Fibroblast of lung (primary cell): Measurements from ENCODE around the gene TCP11L2. TPM values are rescaled to one million over a fixed set of nuclear protein-coding genes. Genes with fewer than 3 reads are reported as not detected.

Experiments used
- DNase-seq, 2 donors: peaks; one replicate each; pipeline versions ENCODE4 v3.0.0 to v3.0.0-alpha.2; 2010; ENCODE audit warnings: low read depth in 2 of 2
- H2AFZ ChIP-seq: 2 replicates; pipeline ENCODE4 v1.5.1; 2012; ENCODE audit warnings: low read length, control low read depth, inconsistent platforms
- H3K27ac ChIP-seq: 2 replicates; pipeline ENCODE4 v1.5.1; 2011; ENCODE audit warnings: low read length, control low read depth; ENCODE audit not compliant: insufficient read depth
- H3K27me3 ChIP-seq: 2 replicates; pipeline ENCODE4 v1.5.1; 2011; ENCODE audit warnings: mild to moderate bottlenecking, low read length; ENCODE audit not compliant: control insufficient read depth, insufficient read depth
- H3K36me3 ChIP-seq: 2 replicates; pipeline ENCODE4 v1.5.1; 2011; ENCODE audit warnings: low read length; ENCODE audit not compliant: control insufficient read depth, insufficient read depth
- H3K4me1 ChIP-seq: 2 replicates; pipeline ENCODE4 v1.5.1; 2011; ENCODE audit warnings: low read length; ENCODE audit not compliant: control insufficient read depth, insufficient read depth; ENCODE audit errors: extremely low read depth
- H3K4me2 ChIP-seq: 2 replicates; pipeline ENCODE4 v1.5.1; 2011; ENCODE audit warnings: low read length, control low read depth; ENCODE audit not compliant: insufficient read depth; ENCODE audit errors: extremely low read depth
- H3K4me3 ChIP-seq, 4 experiments: fragments of 200-600 bp in 1 of 4; sonication (generic) in 1 of 4; replicated peaks in 1 of 4; 2 replicates each; pipeline ENCODE4 v1.5.1; 2011 to 2016; ENCODE audit warnings: low read length in 4 of 4, low read depth in 3 of 4, mild to moderate bottlenecking in 3 of 4, control low read depth in 2 of 4, inconsistent platforms in 1 of 4, mixed read lengths in 1 of 4; ENCODE audit not compliant: insufficient read depth in 1 of 4; ENCODE audit errors: control extremely low read depth in 1 of 4
- H3K79me2 ChIP-seq: 2 replicates; pipeline ENCODE4 v1.5.1; 2012; ENCODE audit warnings: mild to moderate bottlenecking, low read length, inconsistent platforms; ENCODE audit not compliant: control insufficient read depth, insufficient read depth
- H3K9ac ChIP-seq: 2 replicates; pipeline ENCODE4 v1.5.1; 2011; ENCODE audit warnings: mild to moderate bottlenecking, low read length, control low read depth; ENCODE audit not compliant: insufficient read depth
- H3K9me3 ChIP-seq: 2 replicates; pipeline ENCODE4 v1.5.1; 2012; ENCODE audit warnings: low read depth, low read length; ENCODE audit not compliant: control insufficient read depth, insufficient read depth
- H4K20me1 ChIP-seq: 2 replicates; pipeline ENCODE4 v1.5.1; 2011; ENCODE audit warnings: low read length; ENCODE audit not compliant: control insufficient read depth, insufficient read depth; ENCODE audit errors: extremely low read depth
- CTCF ChIP-seq, 2 donors: IDR thresholded peaks in 1 of 2; conservative IDR thresholded peaks in 1 of 2; 1 replicate in 1 of 2; 2 replicates in 1 of 2; pipeline ENCODE4 v1.5.1; 2011 to 2012; ENCODE audit warnings: low read length in 2 of 2, control low read depth in 1 of 2, inconsistent platforms in 1 of 2, low read depth in 1 of 2, mild to moderate bottlenecking in 1 of 2
- EZH2 ChIP-seq: IDR thresholded peaks from 2 replicates; pipeline ENCODE4 v1.5.1; 2012; ENCODE audit warnings: low read length, control low read depth, mild to moderate bottlenecking; ENCODE audit errors: missing control alignments
- polyA plus RNA-seq, 2 donors: library from polyadenylated mRNA; depleted of rRNA in 1 of 2; stranded (reverse) in 1 of 2; unstranded in 1 of 2; fragments of >200 nt; gene quantifications; 2 replicates each; pipeline ENCODE4 v1.2.1, GENCODE V29; 2011 to 2012; ENCODE audit warnings: missing spikeins in 1 of 2
- total RNA-seq: library from RNA; depleted of rRNA; stranded (reverse); fragments of >200 nt; gene quantifications from 2 replicates; pipeline ENCODE4 v1.2.1, GENCODE V29; 2014

The TCP11L2 gene
- total and polyA plus RNA-seq, 2 donors (not counting 1 experiment from before 2014, with no cell fraction given), result 23.6 to 82.6 TPM

- no peak overlapping the region for H3K4me2 ChIP-seq
- DNase-seq, result no peak
- H3K4me1 ChIP-seq, result no peaks in the 10 kb centered on the region
- H2AFZ ChIP-seq, result no peak overlapping the region
- H3K36me3 ChIP-seq, result peaks cover 3% of the 10 kb centered on the region
- no peaks in the 10 kb centered on the region for H4K20me1 ChIP-seq
- H3K4me3 ChIP-seq, result no peak overlapping the region
- no peaks in the 10 kb centered on the region for H3K27me3 ChIP-seq
- no peaks in the 10 kb centered on the region for H3K9me3 ChIP-seq
- no peak overlapping the region for H3K9ac ChIP-seq
- TF ChIP-seq CTCF (conservative IDR thresholded peaks at IDR 0.05 in 1 of 2, IDR thresholded peaks at IDR 0.05 in 1 of 2; ENCODE audit: low read depth in 1 of 2, low read length in 2 of 2), result no peak
- TF ChIP-seq EZH2, result no peak
- no peak overlapping the region for H3K27ac ChIP-seq
- H3K79me2 ChIP-seq, result no peaks in the 10 kb centered on the region
Observed at GRCh38 chr12:106387848-106388377, 85.4 kb downstream of the TCP11L2 start.

GRCh38 chr12:106389151-106389550 lies 86.6 kb downstream of the TCP11L2 start:
- Histone ChIP-seq H3K4me2 (no peak overlapping the region), H3K4me3 (no peak overlapping the region), H3K79me2 (no peaks in the 10 kb centered on the region), H3K27ac (no peak overlapping the region), H4K20me1 (no peaks in the 10 kb centered on the region), H3K4me1 (no peaks in the 10 kb centered on the region), H3K27me3 (no peaks in the 10 kb centered on the region), H2AFZ (no peak overlapping the region), H3K9ac (no peak overlapping the region), H3K9me3 (no peaks in the 10 kb centered on the region), H3K36me3 (peaks cover 5% of the 10 kb centered on the region)
- DNase-seq, result no peak
- no peak for TF ChIP-seq CTCF (conservative IDR thresholded peaks at IDR 0.05 in 1 of 2, IDR thresholded peaks at IDR 0.05 in 1 of 2; ENCODE audit: low read depth in 1 of 2, low read length in 2 of 2)
- no peak for TF ChIP-seq EZH2

GRCh38 chr12:106392759-106393158 lies 90.2 kb downstream of the TCP11L2 start:
- no peak for TF ChIP-seq CTCF (conservative IDR thresholded peaks at IDR 0.05 in 1 of 2, IDR thresholded peaks at IDR 0.05 in 1 of 2; ENCODE audit: low read depth in 1 of 2, low read length in 2 of 2)
- TF ChIP-seq EZH2, result no peak
- H3K9me3 ChIP-seq, result no peaks in the 10 kb centered on the region
- H3K4me3 ChIP-seq, result no peak overlapping the region
- H2AFZ ChIP-seq, result no peak overlapping the region
- no peaks in the 10 kb centered on the region for H3K79me2 ChIP-seq
- no peak for DNase-seq
- H3K4me1 ChIP-seq, result no peaks in the 10 kb centered on the region
- no peaks in the 10 kb centered on the region for H4K20me1 ChIP-seq
- peaks cover 5% of the 10 kb centered on the region for H3K36me3 ChIP-seq
- H3K9ac ChIP-seq, result no peak overlapping the region
- no peak overlapping the region for H3K4me2 ChIP-seq
- no peak overlapping the region for H3K27ac ChIP-seq
- no peaks in the 10 kb centered on the region for H3K27me3 ChIP-seq

Other genes starting within 250 kb of the TCP11L2 start
- 4.6 and 5.1 TPM in 2 replicates for gene NUAK1, start 163.8 kb upstream of the TCP11L2 start, total RNA-seq
- gene NUAK1, start 163.8 kb upstream of the TCP11L2 start, polyA plus RNA-seq, result 4.6 and 20.7 TPM in 2 replicates
- gene CKAP4, start 54.7 kb upstream of the TCP11L2 start, total RNA-seq, result 72.7 and 132 TPM in 2 replicates
- gene CKAP4, start 54.7 kb upstream of the TCP11L2 start, polyA plus RNA-seq, result 247 and 282 TPM in 2 replicates
- 9.0 and 9.9 TPM in 2 replicates for gene POLR3B, start 55.0 kb downstream of the TCP11L2 start, total RNA-seq
- 13.6 and 14.1 TPM in 2 replicates for gene POLR3B, start 55.0 kb downstream of the TCP11L2 start, polyA plus RNA-seq